ENCODE data around the gene SPTLC2. TPM values are rescaled to one million over a fixed set of nuclear protein-coding genes. Genes with fewer than 3 reads are reported as not detected.

SPTLC2 gene
- total and polyA plus RNA-seq, 2 of the 13 experiments (the other 11 are each of a cell fraction or from before 2014, with no cell fraction given) = 17.4 to 17.5 TPM

GRCh38 chr14:77580964-77581505 is 35.4 kb downstream of the SPTLC2 start:
- no peaks in the 10 kb centered on the region for H3K9me3 ChIP-seq (ENCODE audit: low read length)
- no peak for FAIRE-seq
- intact Hi-C loops (cut with micrococcal nuclease; ENCODE audit: unreplicated experiment) = no loop called here
- H2AFZ ChIP-seq (ENCODE audit: low read length) = no peak overlapping the region
- no peak overlapping the region for H3K4me3 ChIP-seq (replicated peaks in 1 of 3; ENCODE audit: insufficient read depth in 1 of 3, low read depth in 2 of 3, low read length in 3 of 3)
- H3K4me2 ChIP-seq (ENCODE audit: low read depth, low read length) = no peak overlapping the region
- no peak for DNase-seq (ENCODE audit: low spot score)
- no peaks in the 10 kb centered on the region for H3K27me3 ChIP-seq (ENCODE audit: control insufficient read depth in 1 of 2, insufficient read depth in 2 of 2, low read length in 2 of 2)
- H3K79me2 ChIP-seq (ENCODE audit: insufficient read depth, low read length) = peaks cover 6% of the 10 kb centered on the region
- no TSS peak for BruUV-seq (replicated peaks)
- H3K4me1 ChIP-seq (ENCODE audit: insufficient read depth, low read length) = peaks cover 9% of the 10 kb centered on the region
- 72% methylated on average over 4 of the region's 4 CpGs for WGBS (ENCODE audit: low lambda C conversion rate)
- no peak for ATAC-seq
- POLR2A ChIA-PET = no interaction called here
- H4K20me1 ChIP-seq (ENCODE audit: insufficient read depth, low read length) = no peaks in the 10 kb centered on the region
- CTCF ChIA-PET (ENCODE audit: low intra/inter-chr PET ratio, low total read pairs) = no interaction called here
- H3K9ac ChIP-seq (ENCODE audit: insufficient read depth, low read depth, low read length) = no peak overlapping the region
- H3K36me3 ChIP-seq (replicated peaks in 1 of 2; ENCODE audit: control insufficient read depth in 1 of 2, insufficient read depth in 2 of 2, low read length in 2 of 2) = peaks cover 2 to 10% of the 10 kb centered on the region in 2 experiments; a peak in 3 of 5 replicates
- in situ Hi-C loops (cut with HindIII; ENCODE audit: extremely low pct_ligation_motif_present, low pct_unique_long_range_greater_than_20kb) = no loop called here
- H3K27ac ChIP-seq (ENCODE audit: extremely low read length, insufficient read depth, low read length) = no peak overlapping the region
- no peak for TF ChIP-seq ZBTB7A (CRISPR knock-in tag; IDR thresholded peaks at IDR 0.05)
- no peak for TF ChIP-seq HNRNPK (IDR thresholded peaks at IDR 0.05; ENCODE audit: low read depth, low read length, poor library complexity, severe bottlenecking)
- no peak for TF ChIP-seq ZNF292 (CRISPR knock-in tag; IDR thresholded peaks at IDR 0.05; ENCODE audit: borderline replicate concordance, low read depth)
- no peak for TF ChIP-seq SMARCC2 (IDR thresholded peaks at IDR 0.05)
- TF ChIP-seq, protein P1, sequence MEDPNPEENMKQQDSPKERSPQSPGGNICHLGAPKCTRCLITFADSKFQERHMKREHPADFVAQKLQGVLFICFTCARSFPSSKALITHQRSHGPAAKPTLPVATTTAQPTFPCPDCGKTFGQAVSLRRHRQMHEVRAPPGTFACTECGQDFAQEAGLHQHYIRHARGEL (CRISPR knock-in tag; IDR thresholded peaks at IDR 0.05) = no peak
- no peak for TF ChIP-seq ZFP62 (CRISPR knock-in tag; IDR thresholded peaks at IDR 0.05)
- TF ChIP-seq ZFP37 (CRISPR knock-in tag; IDR thresholded peaks at IDR 0.05; ENCODE audit: borderline replicate concordance) = no peak

- Histone ChIP-seq H3K27me3 (ENCODE audit: control insufficient read depth in 1 of 2, insufficient read depth in 2 of 2, low read length in 2 of 2) (no peaks in the 10 kb centered on the region), H4K20me1 (ENCODE audit: insufficient read depth, low read length) (no peaks in the 10 kb centered on the region), H3K4me1 (ENCODE audit: insufficient read depth, low read length) (peaks cover 3% of the 10 kb centered on the region), H3K9me3 (ENCODE audit: low read length) (no peaks in the 10 kb centered on the region), H3K27ac (ENCODE audit: extremely low read length, insufficient read depth, low read length) (no peak overlapping the region), H3K36me3 (replicated peaks in 1 of 2; ENCODE audit: control insufficient read depth in 1 of 2, insufficient read depth in 2 of 2, low read length in 2 of 2) (peaks cover 4 to 15% of the 10 kb centered on the region in 2 experiments), H3K4me3 (replicated peaks in 1 of 3; ENCODE audit: insufficient read depth in 1 of 3, low read depth in 2 of 3, low read length in 3 of 3) (no peak overlapping the region), H2AFZ (ENCODE audit: low read length) (no peak overlapping the region), H3K4me2 (ENCODE audit: low read depth, low read length) (no peak overlapping the region), H3K79me2 (ENCODE audit: insufficient read depth, low read length) (peaks cover 6% of the 10 kb centered on the region), H3K9ac (ENCODE audit: insufficient read depth, low read depth, low read length) (no peak overlapping the region)
- POLR2A ChIA-PET = no interaction called here
- no peak for FAIRE-seq
- in situ Hi-C loops (cut with HindIII; ENCODE audit: extremely low pct_ligation_motif_present, low pct_unique_long_range_greater_than_20kb) = no loop called here
- CTCF ChIA-PET (ENCODE audit: low intra/inter-chr PET ratio, low total read pairs) = no interaction called here
- no peak for ATAC-seq
- WGBS (ENCODE audit: low lambda C conversion rate) = 97% methylated on average over 4 of the region's 4 CpGs
- intact Hi-C loops (cut with micrococcal nuclease; ENCODE audit: unreplicated experiment) = no loop called here
- no peak for DNase-seq (ENCODE audit: low spot score)
- no TSS peak for BruUV-seq (replicated peaks)
- no peak for TF ChIP-seq ZFP36L1 (CRISPR knock-in tag; IDR thresholded peaks at IDR 0.05)
- no peak for TF ChIP-seq MIXL1 (CRISPR knock-in tag; IDR thresholded peaks at IDR 0.05)
- TF ChIP-seq ZNF207 (IDR thresholded peaks at IDR 0.05; ENCODE audit: borderline replicate concordance) = no peak
- no peak for TF ChIP-seq ZSCAN20 (CRISPR knock-in tag; IDR thresholded peaks at IDR 0.05; ENCODE audit: borderline replicate concordance)
- TF ChIP-seq IRF2 (CRISPR knock-in tag; IDR thresholded peaks at IDR 0.05) = no peak
Measured at GRCh38 chr14:77580477-77580876, 36.0 kb downstream of the SPTLC2 start.
